Endothelial cell of umbilical vein (primary cell): ENCODE results near the gene SIN3B.
A peak's percentile ranks its signal among the peaks of the same experiment; 100 is the strongest.

ENCODE experiments used
- EZH2 ChIP-seq: IDR thresholded peaks from 2 replicates; pipeline ENCODE4 v1.6.1; 2012; ENCODE audit warnings: borderline replicate concordance, low read depth, mild to moderate bottlenecking, moderate library complexity, low read length, inconsistent platforms; ENCODE audit not compliant: severe bottlenecking
- FOS ChIP-seq: IDR thresholded peaks from 2 replicates; pipeline ENCODE4 v1.6.1; 2011; ENCODE audit warnings: mild to moderate bottlenecking, low read length, moderate library complexity, borderline replicate concordance; ENCODE audit not compliant: insufficient read depth
- GATA2 ChIP-seq: IDR thresholded peaks from 2 replicates; pipeline ENCODE4 v1.7.0; 2011; ENCODE audit warnings: low read depth, mild to moderate bottlenecking, moderate library complexity, mixed read lengths, low read length; ENCODE audit not compliant: insufficient read length, insufficient read depth
- JUN ChIP-seq: IDR thresholded peaks from 2 replicates; pipeline ENCODE4 v1.6.1; 2011; ENCODE audit warnings: borderline replicate concordance, low read depth; ENCODE audit not compliant: insufficient read length, insufficient read depth
- POLR2A ChIP-seq: IDR thresholded peaks from 2 replicates; pipeline ENCODE4 v1.6.1; 2012; ENCODE audit warnings: low read depth, mild to moderate bottlenecking, control low read depth, low read length
- POLR2AphosphoS5 ChIP-seq: IDR thresholded peaks from 2 replicates; pipeline ENCODE4 v1.6.1; 2012; ENCODE audit warnings: low read depth, mild to moderate bottlenecking, control low read depth, low read length, moderate library complexity; ENCODE audit not compliant: insufficient read depth
- TF ChIP-seq, protein P1 (sequence below), 2 donors: IDR thresholded peaks; 1 replicate in 1 of 2; 2 replicates in 1 of 2; pipeline ENCODE4 v1.5.1; 2011; ENCODE audit warnings: low read length in 2 of 2, mild to moderate bottlenecking in 2 of 2, moderate library complexity in 2 of 2, control low read depth in 1 of 2, inconsistent platforms in 1 of 2, low read depth in 1 of 2; ENCODE audit not compliant: insufficient read depth in 1 of 2; ENCODE audit errors: extremely low read depth in 1 of 2
- TF ChIP-seq, protein P2 (sequence below): IDR thresholded peaks from 2 replicates; pipeline ENCODE4 v1.6.1; 2011; ENCODE audit not compliant: insufficient read depth, insufficient read length

DNA sequence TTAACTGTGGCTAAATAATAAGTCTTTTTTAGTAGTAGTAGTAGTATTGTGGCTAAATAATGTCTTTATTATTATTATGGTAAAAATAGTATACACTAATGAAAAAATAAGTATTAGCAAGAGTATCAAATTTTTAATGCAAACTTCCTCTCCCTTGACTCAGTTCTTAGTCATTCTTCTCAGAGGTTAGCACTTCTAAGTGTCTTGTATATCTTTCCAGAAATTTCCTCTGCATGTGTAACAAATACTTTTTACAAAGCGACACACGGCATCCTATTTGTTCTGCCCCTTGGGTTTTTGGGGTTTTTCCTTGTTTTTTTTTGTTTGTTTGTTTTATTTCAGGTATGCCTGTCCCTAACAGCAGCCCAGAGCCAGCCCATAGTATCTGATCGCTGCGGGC lies 20.9 kb downstream of the SIN3B start:
- TF ChIP-seq, protein P1, sequence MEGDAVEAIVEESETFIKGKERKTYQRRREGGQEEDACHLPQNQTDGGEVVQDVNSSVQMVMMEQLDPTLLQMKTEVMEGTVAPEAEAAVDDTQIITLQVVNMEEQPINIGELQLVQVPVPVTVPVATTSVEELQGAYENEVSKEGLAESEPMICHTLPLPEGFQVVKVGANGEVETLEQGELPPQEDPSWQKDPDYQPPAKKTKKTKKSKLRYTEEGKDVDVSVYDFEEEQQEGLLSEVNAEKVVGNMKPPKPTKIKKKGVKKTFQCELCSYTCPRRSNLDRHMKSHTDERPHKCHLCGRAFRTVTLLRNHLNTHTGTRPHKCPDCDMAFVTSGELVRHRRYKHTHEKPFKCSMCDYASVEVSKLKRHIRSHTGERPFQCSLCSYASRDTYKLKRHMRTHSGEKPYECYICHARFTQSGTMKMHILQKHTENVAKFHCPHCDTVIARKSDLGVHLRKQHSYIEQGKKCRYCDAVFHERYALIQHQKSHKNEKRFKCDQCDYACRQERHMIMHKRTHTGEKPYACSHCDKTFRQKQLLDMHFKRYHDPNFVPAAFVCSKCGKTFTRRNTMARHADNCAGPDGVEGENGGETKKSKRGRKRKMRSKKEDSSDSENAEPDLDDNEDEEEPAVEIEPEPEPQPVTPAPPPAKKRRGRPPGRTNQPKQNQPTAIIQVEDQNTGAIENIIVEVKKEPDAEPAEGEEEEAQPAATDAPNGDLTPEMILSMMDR (IDR thresholded peaks at IDR 0.05; ENCODE audit: extremely low read depth in 1 of 2, insufficient read depth in 1 of 2, low read depth in 1 of 2, low read length in 2 of 2): no peak
- TF ChIP-seq POLR2A: no peak
- TF ChIP-seq EZH2: no peak
- TF ChIP-seq, protein P2, sequence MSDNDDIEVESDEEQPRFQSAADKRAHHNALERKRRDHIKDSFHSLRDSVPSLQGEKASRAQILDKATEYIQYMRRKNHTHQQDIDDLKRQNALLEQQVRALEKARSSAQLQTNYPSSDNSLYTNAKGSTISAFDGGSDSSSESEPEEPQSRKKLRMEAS: no peak
- TF ChIP-seq JUN: no peak
- no peak for TF ChIP-seq POLR2AphosphoS5
- TF ChIP-seq GATA2: no peak
- TF ChIP-seq FOS: peak; percentile 61
